Neural cell (in vitro differentiated cells): ENCODE measurements around the gene PEMT.
"Not testable (repeated sequence)": the region's sequence is repeated elsewhere in the genome, so short reads cannot be mapped to it uniquely, and the experiment has no call there.

Experiments
- EP300 ChIP-seq: fragments of 450-650 bp; conservative IDR thresholded peaks from 2 replicates; pipeline ENCODE4 v1.6.1; 2014; ENCODE audit warnings: antibody characterized with exemption, mild to moderate bottlenecking, moderate library complexity; ENCODE audit not compliant: poor library complexity, severe bottlenecking
- EZH2 ChIP-seq: fragments of 200-600, 300-800 bp; shearing (Covaris generic), sonication (generic); IDR thresholded peaks from 2 replicates; pipeline ENCODE4 v1.6.1; 2014; ENCODE audit warnings: antibody characterized with exemption, low read length, borderline replicate concordance, mild to moderate bottlenecking; ENCODE audit not compliant: insufficient read depth, poor library complexity, severe bottlenecking
- POLR2AphosphoS5 ChIP-seq: IDR thresholded peaks from 2 replicates; pipeline ENCODE4 v1.6.1; 2012
- SMC3 ChIP-seq: fragments of 450-650 bp; conservative IDR thresholded peaks from 2 replicates; pipeline ENCODE4 v1.6.1; 2014; ENCODE audit warnings: antibody characterized with exemption, mild to moderate bottlenecking, moderate library complexity; ENCODE audit not compliant: poor library complexity
- TAF1 ChIP-seq: IDR thresholded peaks from 2 replicates; pipeline ENCODE4 v1.6.1; 2012; ENCODE audit warnings: low read depth
- TF ChIP-seq, protein P1 (sequence below): fragments of 450-650 bp; IDR thresholded peaks from 2 replicates; pipeline ENCODE4 v1.5.1; 2014; ENCODE audit warnings: antibody characterized with exemption, mild to moderate bottlenecking, moderate library complexity; ENCODE audit not compliant: poor library complexity, severe bottlenecking

GRCh38 chr17:17639661-17640270 lies 48.3 kb upstream of the PEMT start:
- TF ChIP-seq, protein P1, sequence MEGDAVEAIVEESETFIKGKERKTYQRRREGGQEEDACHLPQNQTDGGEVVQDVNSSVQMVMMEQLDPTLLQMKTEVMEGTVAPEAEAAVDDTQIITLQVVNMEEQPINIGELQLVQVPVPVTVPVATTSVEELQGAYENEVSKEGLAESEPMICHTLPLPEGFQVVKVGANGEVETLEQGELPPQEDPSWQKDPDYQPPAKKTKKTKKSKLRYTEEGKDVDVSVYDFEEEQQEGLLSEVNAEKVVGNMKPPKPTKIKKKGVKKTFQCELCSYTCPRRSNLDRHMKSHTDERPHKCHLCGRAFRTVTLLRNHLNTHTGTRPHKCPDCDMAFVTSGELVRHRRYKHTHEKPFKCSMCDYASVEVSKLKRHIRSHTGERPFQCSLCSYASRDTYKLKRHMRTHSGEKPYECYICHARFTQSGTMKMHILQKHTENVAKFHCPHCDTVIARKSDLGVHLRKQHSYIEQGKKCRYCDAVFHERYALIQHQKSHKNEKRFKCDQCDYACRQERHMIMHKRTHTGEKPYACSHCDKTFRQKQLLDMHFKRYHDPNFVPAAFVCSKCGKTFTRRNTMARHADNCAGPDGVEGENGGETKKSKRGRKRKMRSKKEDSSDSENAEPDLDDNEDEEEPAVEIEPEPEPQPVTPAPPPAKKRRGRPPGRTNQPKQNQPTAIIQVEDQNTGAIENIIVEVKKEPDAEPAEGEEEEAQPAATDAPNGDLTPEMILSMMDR = not testable (repeated sequence)
- TF ChIP-seq EP300, POLR2AphosphoS5, EZH2, SMC3, TAF1: not testable (repeated sequence)
